ENCODE measurements around the gene APLF. TPM values are rescaled to one million over a fixed set of nuclear protein-coding genes. Genes with fewer than 3 reads are reported as not detected.

Gene APLF
- total and polyA plus RNA-seq, 2 donors (not counting 3 experiments of a cell fraction or from before 2014, with no cell fraction given): 0.75 to 2.3 TPM

GRCh38 chr2:68431316-68431972, 35.9 kb upstream of the APLF start:
- no peaks in the 10 kb centered on the region for H3K36me3 ChIP-seq (ENCODE audit: control insufficient read depth in 2 of 2, extremely low read depth in 1 of 2, insufficient read depth in 2 of 2, low read length in 2 of 2)
- intact Hi-C loops (cut with micrococcal nuclease): no loop called here
- BruUV-seq (replicated peaks): no TSS peak
- TF ChIP-seq FOS (IDR thresholded peaks at IDR 0.05; ENCODE audit: borderline replicate concordance, insufficient read depth, low read length): no peak
- no peak for TF ChIP-seq EZH2 (IDR thresholded peaks at IDR 0.05; ENCODE audit: borderline replicate concordance, low read depth, low read length, severe bottlenecking)
- TF ChIP-seq MAX (IDR thresholded peaks at IDR 0.05; ENCODE audit: insufficient read depth, insufficient read length): no peak
- TF ChIP-seq, protein P1, sequence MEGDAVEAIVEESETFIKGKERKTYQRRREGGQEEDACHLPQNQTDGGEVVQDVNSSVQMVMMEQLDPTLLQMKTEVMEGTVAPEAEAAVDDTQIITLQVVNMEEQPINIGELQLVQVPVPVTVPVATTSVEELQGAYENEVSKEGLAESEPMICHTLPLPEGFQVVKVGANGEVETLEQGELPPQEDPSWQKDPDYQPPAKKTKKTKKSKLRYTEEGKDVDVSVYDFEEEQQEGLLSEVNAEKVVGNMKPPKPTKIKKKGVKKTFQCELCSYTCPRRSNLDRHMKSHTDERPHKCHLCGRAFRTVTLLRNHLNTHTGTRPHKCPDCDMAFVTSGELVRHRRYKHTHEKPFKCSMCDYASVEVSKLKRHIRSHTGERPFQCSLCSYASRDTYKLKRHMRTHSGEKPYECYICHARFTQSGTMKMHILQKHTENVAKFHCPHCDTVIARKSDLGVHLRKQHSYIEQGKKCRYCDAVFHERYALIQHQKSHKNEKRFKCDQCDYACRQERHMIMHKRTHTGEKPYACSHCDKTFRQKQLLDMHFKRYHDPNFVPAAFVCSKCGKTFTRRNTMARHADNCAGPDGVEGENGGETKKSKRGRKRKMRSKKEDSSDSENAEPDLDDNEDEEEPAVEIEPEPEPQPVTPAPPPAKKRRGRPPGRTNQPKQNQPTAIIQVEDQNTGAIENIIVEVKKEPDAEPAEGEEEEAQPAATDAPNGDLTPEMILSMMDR (IDR thresholded peaks at IDR 0.05; ENCODE audit: extremely low read depth in 1 of 2, insufficient read depth in 1 of 2, low read depth in 1 of 2, low read length in 2 of 2): no peak
- TF ChIP-seq MYC (IDR thresholded peaks at IDR 0.05; ENCODE audit: low read depth, low read length): no peak
- CTCF ChIA-PET: interaction anchor here (0.9 to 1.9 kb wide), 2 partner anchors 10 to 42 kb away, joined by 3 to 23 read pairs; no protein-coding TSS in a partner anchor
- H3K4me2 ChIP-seq (ENCODE audit: insufficient read depth, low read length): no peak overlapping the region
- H3K9me3 ChIP-seq (replicated peaks; ENCODE audit: control insufficient read depth, insufficient read depth, low read length): no peaks in the 10 kb centered on the region
- no peak overlapping the region for H3K27ac ChIP-seq (ENCODE audit: insufficient read depth, low read depth, low read length)
- H3K27me3 ChIP-seq (ENCODE audit: control insufficient read depth in 2 of 2, insufficient read depth in 2 of 2, low read length in 2 of 2): peaks cover 9 to 16% of the 10 kb centered on the region in 2 experiments
- DNase-seq (ENCODE audit: low read depth, low spot score): no peak
- H3K4me3 ChIP-seq (replicated peaks in 1 of 3; ENCODE audit: insufficient read depth in 1 of 3, low read depth in 1 of 3, low read length in 3 of 3): no peak overlapping the region
- dilution Hi-C loops (cut with MboI; ENCODE audit: extremely low pct_ligation_motif_present, low sequenced_read_pairs): no loop called here
- no peaks in the 10 kb centered on the region for H3K9me1 ChIP-seq (replicated peaks; ENCODE audit: control insufficient read depth, extremely low read depth, insufficient read depth, low read length)
- H3K9ac ChIP-seq (replicated peaks; ENCODE audit: extremely low read depth, insufficient read depth, low read length): no peak overlapping the region
- H3K79me2 ChIP-seq (ENCODE audit: control insufficient read depth, insufficient read depth, low read length): no peaks in the 10 kb centered on the region
- FAIRE-seq: no peak
- POLR2A ChIA-PET: no interaction called here
- no peaks in the 10 kb centered on the region for H3K4me1 ChIP-seq (ENCODE audit: control insufficient read depth, extremely low read depth, insufficient read depth, low read length)
- no peak overlapping the region for H2AFZ ChIP-seq (ENCODE audit: low read depth, low read length)
- H4K20me1 ChIP-seq (replicated peaks; ENCODE audit: control insufficient read depth, extremely low read depth, insufficient read depth, low read length): no peaks in the 10 kb centered on the region
